SKM-1 treated with dmso at 0.1 percent for 144 hours (cell line): ENCODE measurements around the gene ZSWIM2.
"Not testable (repeated sequence)": the region's sequence is repeated elsewhere in the genome, so short reads cannot be mapped to it uniquely, and the experiment has no call there.

ENCODE experiments used
- DNase-seq: peaks from one replicate; lab custom pipeline; 2025; ENCODE audit not compliant: unreplicated experiment; lab: John Stamatoyannopoulos, UW

ZSWIM2 gene

DNA sequence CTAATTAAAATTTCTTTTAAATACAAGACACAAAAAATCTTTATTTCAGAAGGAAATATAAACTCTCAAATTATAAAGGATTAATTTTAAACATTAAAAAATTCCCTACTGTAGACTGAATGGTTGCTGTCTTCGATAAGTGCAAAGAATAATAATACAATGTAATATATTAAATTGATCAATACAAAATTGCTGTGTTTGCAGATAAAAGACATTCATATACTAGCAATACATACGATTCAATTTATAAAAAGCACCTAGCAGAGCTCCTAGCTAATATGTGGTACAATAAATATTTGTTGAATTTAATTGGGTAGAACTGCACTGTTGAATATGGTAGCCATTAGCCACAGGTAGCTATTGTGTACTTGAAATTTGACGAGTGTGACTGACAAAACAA, 6.6 kb downstream of the ZSWIM2 start:
- no peak for DNase-seq

GRCh38 chr2:186841940-186842339, 7.0 kb downstream of the ZSWIM2 start:
- DNase-seq, result no peak

DNA sequence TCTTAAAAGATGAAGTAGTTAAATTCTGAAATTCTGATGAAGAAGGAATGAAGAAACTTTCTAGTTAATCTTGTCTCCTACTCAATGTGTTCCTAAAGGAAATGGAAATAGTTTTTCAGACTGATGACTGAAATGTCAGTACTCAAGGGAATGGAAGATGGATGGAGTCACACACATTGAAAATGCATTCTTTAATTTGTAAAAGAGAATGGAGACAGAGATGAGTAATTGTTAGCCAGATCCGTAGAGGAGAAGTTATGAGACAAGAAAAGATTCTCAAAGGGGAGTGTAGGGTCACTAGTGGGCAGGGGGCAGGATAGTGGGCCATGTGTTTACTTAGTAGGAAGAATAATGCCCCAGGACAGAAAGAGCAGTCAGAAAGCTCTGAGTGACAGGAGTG, 13.3 kb downstream of the ZSWIM2 start:
- no peak for DNase-seq

DNA sequence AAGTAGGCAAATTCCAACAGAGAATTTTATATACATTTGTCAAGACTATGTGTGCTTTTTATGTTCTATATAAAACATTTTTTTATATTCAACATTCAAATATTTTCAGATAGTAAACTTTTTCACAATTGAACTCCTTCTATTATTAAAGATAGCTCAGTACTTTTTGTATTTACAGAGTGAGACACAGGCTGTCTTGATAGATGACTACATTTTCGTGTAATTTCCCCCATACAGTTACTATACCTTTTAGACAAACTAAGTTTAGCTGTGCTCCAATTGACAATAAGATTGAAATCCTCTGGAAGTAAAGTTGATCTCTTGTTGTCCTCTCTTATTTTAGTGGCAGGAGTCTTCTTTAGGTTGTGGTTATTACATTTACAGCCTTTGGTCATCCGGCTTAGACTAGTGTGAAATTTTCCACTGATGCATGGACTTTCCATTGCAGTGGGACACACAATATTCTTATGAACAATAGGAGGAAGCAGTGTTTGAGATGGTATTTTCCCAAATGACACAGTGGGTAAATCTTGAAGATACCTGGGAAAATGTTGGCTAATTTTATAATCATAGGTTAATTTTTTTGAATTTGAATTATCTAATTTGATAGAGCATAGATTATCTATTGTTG, 21.0 kb downstream of the ZSWIM2 start:
- no peak for DNase-seq

DNA sequence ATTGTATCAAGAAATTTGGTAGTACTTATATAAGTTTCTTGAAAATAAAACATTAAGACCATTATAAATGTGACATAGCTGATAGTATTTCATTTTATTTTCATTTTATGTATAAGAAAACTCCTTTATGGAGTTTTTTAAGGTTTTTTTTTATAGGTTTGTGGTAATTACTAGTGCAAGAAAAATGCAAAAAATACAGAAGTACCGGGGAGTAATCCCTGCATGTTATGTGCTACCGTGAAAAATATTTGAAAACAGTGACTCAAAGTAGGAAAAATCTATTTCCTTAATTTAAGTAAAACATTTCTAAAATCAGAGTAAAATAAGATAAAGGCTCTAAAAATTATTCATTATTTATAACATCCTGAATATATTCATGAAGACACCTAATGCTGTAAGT, 21.6 kb downstream of the ZSWIM2 start:
- DNase-seq, result no peak

DNA sequence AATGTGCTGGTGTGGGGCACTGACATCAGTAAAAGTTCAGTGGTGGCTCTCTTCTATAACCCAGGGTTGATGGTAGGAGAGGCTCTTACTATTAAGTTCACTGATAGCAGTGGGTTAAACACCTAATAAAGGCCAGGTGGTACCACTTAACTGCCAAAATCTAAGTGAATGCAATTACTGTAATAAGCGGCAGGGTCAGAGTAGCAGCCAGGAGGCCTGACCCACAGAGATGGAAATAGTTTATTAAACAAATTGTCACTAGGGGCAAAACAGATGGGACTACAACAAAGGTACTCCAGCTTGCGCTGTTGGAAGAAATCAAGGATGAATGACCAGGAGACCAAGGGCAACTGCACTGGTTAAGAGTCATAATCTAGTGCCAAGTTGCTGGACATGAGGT, 26.6 kb downstream of the ZSWIM2 start:
- no peak for DNase-seq

GRCh38 chr2:186820303-186820702, 28.7 kb downstream of the ZSWIM2 start:
- no peak for DNase-seq

- DNase-seq, result not testable (repeated sequence)
Observed at GRCh38 chr2:186811760-186812159, 37.2 kb downstream of the ZSWIM2 start.

DNA sequence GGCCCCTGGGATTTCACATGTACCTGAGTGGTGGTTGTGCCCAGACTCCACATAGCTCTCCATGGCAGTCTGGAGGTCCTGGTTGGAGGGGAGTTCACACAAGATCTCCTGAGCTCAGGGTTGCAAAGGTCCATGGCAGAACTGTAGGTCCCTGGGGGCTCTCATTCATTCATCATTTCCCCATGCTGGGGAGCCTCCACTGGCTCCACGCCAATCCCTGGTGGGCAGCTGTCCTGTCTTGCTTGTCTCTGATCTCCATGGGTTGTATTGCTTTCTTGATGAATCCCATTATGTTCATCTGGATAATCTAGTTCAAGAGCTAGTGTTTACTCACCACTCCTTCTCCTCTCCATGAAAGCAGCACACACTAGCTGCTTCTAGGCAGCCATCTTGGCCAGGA, 42.4 kb downstream of the ZSWIM2 start:
- DNase-seq, result no peak

DNA sequence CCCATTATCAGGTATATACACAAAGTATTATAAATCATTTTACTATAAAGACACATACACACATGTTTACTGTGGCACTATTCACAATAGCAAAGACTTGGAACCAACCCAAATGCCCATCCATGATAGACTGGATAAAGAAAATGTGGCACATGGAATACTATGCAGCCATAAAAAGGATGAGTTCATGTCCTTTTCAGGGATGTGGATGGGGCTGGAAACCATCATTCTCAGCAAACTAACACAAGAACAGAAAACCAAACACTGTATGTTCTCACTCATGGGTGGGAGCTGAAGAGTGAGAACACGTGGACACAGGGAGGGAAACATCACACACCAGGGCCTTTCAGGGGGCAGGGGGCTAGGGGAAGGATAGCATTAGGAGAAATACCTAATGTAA, 50.4 kb downstream of the ZSWIM2 start:
- DNase-seq, result not testable (repeated sequence)

DNA sequence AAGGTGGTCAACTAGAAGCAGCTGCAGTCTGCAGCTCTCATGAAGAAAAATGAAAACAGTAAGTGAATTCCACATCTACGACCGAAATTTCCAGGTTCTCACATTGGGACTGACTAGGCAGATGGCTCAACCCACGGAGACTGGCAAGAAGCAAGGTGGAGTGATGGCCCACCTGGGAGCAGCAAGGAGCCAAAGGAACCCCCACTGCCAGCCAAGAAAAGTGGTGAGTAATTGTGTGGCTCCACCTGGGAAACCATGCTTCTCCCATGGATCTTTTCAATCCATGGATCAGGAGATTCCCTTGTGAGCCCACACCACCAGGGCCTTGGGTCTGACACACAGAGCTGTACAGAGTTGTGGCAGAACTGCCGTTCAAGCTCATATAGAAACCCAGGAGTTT, 64.0 kb downstream of the ZSWIM2 start:
- DNase-seq, result no peak

- DNase-seq, result no peak
Observed at GRCh38 chr2:186783254-186783653, 65.7 kb downstream of the ZSWIM2 start.

DNA sequence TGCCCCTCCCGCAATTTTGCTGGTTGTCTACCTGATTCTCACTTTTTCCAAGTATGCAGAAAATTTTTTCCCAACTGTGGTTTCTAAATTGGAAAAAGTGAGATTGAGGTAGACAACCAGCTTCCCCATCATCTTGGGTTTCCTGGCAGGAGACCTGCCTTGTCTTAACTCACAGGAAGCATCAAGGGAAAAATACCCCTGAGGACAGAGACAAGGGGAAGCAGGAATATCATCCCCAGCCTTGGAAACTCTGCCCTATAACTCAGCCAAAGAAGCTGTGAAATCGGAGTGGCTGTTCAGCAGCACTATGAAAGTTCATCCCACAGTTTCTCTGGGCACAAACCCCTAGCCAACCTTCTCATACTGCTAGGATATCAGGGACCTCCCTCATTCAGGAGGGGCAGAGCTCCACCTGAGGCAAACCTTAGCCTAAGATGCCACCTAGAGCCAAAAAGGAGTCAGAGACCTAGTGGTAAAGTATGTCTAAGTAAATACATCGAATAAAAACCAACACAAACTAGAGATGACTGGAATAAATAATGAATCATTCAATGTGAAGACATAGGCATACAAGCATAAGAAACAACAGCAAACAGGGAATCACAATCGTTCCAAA, 68.2 kb downstream of the ZSWIM2 start:
- no peak for DNase-seq
